Right kidney (tissue), 1 donor: ENCODE measurements around the gene IER3.
"Not testable (repeated sequence)": the region's sequence is repeated elsewhere in the genome, so short reads cannot be mapped to it uniquely, and the experiment has no call there.

ENCODE experiments used
- DNase-seq: peaks from one replicate; pipeline ENCODE4 v3.0.0-alpha.2; 2016

Gene IER3

DNA sequence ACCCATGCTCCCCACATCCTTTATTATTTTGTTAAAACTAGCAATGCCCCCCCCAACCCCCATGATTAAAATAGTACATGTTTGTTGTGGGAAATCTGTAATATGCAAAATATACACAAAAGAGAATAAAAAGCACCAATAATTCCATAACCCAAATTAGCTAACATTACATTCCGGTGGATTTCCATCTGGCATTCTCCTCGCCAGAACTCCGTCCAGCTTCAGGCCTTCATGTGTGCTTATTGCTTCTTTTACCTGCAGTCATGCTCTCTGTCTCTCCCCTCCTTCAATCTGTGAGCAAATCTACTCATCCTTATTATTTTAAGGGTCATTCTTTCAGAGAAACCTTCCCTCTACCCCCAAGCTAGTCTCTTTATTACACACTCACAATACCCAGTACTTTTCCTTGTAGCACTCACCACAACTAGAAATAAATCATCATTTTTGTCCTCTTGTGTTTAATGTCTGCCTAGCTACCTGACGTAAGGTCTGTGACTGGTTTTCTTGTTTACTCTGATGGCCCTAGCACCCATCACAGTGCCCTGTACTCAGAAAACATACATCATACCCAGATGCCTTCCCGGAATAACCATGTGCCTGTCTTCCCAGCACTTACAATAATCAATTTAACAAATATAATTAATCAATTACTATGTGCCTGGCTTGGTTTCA, 25.6 kb upstream of the IER3 start:
- DNase-seq = no peak

DNA sequence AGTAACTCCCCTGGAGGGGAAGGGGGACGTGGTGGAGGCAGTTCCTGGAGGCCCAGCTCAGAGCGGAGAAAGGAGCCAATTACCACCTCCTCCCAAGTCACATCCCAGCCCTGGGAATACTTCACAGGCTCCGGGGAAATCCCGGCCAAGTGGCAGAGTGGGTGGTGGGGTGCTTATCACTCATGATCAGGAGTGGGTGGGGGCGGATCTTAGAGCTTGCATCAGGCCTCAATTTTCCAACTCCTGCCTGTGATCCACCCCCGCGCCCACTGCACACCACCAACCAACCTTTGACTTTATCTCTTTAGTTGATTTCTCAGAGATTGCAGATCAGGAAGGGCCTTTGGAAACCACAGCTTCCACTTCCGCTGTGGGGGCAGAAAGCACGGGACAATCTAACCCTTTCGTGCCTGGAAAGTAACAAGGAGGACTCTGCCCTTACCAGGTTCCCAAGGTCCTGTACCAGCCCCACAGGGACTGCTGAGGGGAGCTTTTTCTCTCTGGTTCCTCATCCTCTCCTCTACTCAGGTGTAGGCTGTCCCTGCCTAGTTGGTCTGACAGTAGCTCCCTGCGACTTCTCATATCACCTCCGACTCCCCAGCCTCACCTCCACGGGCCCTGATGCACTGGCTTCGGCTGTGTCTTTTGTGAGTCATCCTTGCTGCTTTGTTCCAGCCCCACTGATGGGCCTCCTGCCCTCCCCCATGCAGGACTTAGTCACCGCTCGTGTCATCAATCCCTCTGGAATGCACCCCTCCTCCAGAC, 24.9 kb upstream of the IER3 start:
- no peak for DNase-seq

DNA sequence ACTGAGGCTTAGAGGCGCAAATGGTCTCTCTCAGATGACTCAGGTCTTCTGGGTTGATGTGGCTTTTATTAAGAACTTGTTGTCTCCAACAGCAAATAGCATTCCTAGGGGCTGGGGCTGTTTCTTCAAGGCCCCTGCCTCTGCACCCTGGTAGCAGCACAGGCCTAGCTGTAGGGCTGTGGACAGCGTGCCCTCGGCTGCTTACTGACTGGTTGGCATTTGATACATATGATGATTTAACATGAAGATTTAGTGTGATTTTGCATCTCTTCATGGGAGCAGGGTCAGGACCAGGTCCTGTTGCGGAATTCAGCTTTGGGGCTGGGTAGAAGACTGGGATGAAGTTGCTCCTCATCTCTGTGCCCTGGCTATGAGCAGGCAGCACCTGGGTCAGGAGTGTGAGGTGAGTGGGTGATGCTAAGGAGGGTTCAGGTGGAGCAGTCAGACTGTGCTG, 24.3 kb upstream of the IER3 start:
- DNase-seq = no peak

DNA sequence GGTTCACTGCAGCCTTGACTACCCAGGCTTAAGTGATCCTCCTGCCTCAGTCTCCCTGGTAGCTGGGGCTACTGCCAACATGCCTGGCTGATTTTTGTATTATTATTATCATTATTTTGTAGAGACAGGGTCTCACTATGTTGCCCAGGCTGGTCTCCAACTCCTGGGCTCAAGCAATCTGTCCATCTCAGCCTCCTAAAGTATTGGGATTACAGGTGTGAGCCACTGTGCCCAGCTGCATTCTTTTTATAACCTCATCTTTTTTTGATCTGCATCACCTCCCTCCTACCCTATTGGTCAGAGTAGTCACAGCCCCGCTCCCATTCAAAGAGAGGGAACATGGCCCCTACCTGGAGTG, 23.6 kb upstream of the IER3 start:
- DNase-seq = no peak

DNA sequence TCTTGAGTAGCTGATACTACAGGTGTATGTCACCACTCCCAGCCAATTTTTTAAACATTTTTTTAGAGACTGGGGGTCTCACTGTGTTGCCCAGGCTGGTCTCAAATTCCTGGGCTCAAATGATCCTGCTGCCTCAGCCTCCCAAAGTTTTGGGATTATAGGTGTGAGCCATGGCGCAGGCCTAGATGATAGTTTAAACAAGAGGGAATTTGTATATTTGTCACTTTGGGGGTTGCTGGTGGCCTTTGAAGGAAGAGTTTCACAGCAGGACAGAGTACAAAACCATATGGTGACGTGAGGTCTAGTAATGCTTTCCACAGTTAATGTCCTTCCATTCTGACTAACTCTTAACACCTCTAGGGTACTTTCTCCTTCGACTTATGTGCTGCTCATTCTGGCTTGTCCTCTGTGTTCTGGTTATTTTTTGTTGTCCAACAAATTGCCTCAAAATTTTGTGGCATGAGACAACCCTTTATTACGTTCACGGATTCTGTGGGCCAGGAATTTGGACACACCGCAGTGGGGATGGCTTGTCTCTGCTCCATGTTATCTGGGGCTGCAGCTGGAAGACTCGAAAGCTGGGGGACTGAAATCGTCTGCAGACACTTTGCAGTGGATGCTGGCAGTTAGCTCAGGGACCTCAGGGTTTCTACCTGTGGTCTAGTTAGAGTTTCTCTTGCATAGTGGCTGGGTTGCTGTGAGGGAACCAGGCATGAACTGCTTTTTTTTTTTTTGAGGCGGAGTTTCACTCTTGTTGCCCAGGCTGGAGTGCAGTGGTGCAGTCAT, 23.0 kb upstream of the IER3 start:
- DNase-seq = no peak

DNA sequence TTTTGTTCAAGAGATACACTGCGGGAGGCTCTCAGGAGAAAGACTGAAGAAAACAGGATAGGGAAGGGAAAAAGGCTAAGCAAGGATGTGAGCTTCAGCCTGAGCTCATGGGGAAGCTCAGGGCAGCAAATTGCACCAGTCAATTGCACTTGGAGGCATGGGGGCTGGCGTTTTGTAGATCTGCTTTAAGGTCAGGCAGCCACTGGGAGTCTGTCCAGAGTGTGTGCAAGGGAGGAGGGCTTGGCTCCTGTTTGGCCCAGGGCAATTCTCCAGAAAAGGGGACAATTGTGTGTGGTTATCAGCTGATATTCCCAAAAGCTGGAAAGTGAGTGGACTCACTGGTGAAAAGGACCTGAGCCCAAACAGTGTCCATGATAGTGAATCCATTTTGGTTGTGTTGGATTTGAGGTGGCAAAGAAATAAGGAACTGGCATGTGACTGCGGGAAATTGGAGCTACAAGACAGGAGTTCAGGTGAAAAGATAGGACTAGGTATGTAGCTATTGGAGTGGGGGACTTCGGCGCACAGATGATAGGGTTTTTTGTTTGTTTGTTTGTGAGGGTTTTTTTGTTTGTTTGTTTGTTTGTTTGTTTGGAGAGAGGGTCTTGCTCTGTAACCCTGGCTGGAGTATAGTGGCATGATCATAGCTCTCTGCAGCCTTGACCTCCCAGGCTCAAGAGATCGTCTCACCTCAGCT, 22.3 kb upstream of the IER3 start:
- no peak for DNase-seq

DNA sequence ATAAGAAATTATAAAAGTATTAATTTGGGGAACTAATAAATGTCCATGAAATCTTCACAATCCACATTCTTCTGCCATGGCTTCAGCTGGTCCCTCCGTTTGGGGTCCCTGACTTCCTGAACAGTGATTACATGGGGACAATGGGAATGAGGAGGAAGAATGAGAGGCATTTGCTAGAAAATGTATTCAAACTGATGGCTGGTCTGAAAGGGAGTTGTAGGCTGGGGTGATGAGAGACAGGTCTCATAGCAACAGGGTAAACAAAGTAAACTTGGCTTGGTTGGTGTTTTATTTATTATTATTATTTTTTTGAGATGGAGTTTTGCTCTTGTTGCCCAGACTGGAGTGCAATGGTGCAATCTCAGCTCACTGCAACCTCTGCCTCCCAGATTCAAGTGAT, 21.1 kb upstream of the IER3 start:
- not testable (repeated sequence) for DNase-seq

DNA sequence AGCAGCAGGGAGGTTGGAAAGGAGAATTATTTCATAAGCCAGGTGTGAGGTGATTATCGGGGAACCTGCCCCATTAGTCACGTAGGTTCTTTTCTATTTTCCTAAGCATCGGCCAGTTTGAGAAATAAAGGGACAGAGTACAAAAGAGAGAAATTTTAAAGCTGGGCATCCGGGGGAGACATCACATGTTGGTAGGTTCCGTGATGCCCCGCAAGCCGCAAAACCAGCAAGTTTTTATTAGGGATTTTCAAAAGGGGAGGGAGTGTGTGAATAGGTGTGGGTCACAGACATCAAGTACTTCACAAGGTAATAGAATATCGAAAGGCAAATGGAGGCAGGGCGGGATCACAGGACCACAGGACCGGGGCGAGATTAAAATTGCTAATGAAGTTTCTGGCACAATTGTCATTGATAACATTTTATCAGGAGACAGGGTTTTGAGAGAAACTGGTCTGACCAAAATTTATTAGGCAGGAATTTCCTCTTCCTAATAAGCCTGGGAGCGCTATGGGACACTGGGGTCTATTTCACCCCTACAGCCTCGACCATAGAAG, 20.2 kb upstream of the IER3 start:
- not testable (repeated sequence) for DNase-seq

DNA sequence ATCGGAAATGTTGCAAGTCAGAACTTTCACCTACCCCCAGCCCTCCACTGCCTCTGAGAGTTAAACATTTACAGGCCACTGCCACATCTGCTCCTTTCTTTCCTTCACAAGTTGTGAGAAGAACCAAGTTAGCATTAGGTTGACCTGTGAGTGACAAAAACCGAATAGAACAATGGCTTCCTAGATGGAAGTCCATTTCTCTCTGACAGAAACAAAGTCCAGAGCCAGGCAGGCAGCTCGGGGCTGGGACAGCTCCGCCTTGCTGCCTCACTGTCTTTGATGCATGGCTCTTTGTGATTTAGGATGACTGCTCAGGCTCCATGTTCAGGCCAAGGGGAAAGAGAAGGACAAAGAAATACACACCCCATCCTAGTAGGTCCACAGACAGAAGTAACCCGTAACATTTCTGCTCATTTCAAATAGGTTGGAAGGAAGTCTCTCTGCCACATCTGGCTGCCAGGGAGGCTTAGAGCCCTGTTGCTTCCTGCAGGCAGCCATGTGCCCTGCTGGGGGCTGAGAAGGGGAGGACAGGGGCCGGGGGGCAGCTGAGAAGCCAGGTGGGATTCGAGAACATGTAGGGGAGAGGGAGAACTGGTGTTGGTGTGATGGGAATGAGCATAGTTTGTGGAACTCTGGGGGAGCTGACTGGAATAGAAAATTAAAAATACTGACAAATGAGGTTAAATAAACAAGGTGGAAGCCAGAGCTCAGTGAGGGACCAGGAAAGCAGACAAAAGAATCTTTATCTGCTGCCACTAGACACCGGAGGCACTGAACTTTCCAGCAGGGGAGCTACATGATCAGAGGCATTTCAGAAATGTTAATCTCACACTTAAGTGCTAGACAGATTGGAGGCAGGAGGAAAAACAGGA, 19.5 kb upstream of the IER3 start:
- peak; percentile 62 for DNase-seq

DNA sequence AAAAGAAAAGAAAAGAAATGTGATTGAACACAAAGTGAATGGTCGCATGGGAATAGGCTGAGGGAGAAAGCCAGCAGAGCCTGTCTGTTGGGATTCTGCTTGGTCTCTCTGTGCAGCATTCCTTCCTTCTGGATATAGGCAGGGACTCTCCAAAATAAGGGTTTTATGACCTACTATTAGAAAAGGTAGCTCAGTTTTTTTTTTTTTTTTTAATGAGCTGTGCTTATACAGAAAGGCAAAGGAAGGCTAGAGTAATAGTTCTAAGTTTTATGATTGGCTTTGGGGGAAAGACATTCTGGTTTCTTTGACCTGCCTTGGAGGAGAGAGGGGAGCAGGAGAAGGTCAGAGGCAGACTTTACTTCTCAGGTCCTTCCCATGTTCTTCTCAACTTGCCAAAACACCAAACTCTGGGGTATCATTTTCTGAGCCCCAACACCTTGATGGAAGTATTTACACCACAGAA, 18.8 kb upstream of the IER3 start:
- no peak for DNase-seq

DNA sequence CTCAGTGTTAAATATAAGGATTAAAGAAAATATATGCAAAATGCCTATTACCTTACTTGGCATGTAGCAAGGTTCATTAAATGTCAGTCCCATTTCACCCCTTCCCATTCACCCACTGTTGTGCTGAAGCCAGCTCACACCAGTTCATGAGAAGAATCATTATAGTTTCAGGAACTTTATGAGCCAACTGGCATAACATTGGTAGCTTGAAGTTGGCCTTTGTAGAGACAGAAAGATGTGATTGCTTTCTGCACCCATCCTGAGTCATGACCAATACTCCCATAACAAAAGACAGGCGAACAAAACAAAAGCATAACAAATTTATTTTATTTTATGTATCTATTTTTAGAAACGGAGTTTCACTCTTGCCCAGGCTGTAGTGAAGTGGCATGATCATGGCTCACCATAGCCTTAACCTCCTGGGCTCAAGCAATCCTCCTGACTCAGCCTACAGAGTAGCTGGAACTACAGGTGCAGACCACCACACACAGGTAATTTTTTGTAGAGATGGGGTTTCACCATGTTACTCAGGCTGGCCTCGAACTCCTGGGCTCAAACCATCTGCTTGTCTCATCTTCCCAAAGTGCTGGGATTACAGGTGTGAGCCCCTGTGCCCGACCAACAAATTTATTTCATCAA, 17.6 kb upstream of the IER3 start:
- no peak for DNase-seq

DNA sequence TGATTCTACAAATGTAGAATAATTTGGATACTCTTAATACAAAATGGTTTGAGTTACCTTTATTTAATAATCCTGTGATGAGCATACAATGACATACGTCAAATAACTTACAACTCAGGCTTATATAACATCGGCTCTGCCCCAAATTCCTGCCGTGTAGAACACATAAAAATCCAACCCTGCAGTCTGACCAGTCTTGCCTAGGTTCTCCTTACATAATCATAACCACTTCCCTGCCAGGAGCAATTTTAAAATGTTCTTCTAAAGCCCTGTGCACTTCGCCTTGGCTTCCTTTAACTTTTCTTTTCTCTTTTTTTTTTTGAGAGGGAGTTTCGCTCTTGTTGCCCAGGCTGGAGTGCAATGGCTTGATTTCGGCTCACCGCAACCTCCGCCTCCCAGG, 16.2 kb upstream of the IER3 start:
- no peak for DNase-seq

DNA sequence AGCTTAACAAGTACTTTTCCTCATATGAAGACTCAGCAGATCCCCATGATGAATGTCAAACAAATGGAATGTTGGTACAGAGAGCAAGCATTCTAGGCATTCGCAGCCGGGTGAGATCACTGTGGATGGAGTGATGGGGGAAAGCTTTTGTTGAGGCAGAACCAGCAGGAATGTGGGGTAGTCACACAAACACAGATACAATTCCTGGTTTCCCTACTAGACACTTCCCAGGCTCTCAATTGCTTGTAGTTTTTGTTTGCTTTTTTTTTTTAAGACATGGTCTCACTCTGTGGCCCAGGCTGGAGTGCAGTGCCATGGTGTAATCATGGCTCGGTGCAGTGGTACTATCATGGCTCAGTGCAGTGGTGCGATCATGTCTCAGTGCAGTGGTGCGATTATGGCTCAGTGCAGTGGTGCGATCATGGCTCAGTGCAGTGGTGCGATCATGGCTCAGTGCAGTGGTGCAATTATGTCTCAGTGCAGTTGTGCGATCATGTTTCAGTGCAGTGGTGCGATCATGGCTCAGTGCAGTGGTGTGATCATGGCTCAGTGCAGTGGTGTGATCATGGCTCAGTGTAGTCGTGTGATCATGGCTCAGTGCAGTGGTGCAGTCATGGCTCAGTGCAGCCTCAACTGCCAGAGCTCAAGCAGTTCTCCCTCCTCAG, 15.4 kb upstream of the IER3 start:
- DNase-seq = no peak

DNA sequence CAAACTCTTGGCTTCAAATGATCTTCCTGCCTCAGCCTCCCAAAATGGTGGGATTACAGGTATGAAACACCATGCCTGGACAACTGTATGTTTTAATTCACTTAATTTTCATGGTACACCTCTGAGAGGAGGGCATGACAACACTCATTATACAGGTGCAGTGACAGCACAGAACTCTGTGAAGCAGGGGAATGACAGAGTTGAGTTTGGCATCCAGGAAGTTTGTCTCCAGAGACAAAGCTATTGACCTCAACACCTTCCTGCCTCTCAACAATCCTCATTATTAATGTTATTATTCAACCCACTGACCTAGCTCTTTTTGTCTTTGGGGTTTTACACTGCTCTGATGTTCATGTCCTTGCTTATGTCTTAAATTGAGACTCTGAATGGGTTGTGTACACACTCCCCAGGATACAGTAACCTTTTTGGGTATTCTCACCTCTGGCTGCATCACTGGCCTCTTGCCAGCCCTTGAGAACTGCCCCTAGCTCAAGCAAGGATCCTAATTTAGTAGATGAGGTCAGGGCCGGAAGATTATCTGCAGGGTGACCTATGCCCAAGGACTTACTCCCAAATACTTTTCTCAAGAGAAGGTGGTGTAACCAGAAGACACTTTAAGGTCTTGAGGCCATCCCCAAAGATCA, 13.0 kb upstream of the IER3 start:
- no peak for DNase-seq

DNA sequence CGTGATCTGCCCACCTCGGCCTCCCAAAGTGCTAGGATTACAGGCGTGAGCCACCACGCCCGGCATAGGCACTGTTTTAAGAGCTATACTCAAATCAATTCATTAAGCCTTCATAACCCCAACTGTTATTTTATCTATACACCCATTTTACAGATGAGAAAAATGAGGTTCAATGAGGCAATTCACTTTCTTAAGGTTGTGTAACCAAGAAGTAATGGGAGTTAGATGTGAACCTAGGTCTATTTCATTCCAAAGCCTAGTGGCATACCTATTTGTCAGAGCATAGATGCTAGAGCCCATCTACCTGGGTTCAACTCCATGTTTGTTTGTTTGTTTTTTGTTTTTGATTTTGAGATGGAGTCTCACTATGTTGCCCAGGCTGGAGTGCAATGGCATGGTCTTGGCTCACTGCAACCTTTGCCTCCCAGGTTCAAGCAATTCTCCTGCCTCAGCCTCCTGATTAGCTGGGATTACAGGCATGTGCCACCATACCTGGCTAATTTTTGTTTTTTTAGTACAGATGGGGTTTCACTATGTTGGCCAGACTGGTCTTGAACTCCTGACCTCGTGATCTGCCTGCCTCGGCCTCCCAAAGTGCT, 12.2 kb upstream of the IER3 start:
- DNase-seq = not testable (repeated sequence)

DNA sequence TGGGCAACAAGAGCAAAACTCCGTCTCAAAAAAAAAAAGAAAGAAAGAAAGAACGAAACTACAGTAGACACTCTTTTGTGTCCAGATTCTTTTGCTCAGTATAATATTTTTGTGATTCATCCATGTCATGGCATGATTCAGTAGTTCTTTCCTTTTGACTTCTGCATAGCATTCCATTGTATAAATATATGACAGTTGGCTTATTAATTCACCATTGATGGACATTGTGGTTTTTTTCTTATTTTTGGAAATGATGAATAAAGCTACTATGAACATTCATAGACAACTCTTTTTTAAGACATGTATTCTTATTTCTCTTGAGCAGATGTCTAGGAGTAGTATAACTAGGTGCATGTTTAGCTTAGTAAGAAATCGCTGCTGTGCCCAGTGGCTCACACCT, 10.3 kb upstream of the IER3 start:
- no peak for DNase-seq

DNA sequence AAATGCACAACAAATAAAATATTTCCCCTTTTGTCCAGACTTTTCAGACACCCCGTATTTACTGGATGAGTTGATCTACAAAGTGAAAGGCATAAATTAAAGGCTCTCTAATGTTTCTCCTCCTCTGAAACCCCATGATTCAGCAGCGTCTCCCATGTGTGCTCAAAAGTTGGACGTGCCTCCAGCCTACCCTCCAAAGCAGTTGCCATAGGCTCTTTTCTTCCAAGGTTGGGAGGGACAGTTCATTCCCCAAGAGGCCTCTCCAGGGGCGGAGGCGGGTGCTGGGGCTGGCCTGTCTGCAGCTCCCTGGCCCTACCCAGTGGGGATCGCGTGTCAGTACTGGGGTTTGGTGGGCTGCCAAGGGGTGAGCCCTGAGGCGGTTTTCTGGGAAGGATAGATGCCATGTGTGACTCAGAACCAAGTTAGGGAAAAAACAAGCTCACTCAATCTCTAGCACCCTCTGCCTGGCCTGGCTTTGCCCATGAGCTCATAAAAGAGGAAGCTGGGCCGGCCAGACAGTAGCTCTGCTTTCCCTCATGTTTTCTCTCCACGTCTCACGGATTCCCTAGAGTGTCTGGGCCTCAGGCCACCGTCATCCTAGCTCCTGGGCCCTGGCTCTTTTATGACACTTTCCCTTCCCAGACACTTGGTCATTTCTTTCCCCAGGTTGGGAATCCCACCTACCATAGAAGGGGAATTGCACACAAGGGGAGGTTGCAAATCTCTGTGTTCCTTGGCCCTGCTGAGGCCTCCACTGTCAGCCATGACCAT, 8.0 kb upstream of the IER3 start:
- DNase-seq = no peak

DNA sequence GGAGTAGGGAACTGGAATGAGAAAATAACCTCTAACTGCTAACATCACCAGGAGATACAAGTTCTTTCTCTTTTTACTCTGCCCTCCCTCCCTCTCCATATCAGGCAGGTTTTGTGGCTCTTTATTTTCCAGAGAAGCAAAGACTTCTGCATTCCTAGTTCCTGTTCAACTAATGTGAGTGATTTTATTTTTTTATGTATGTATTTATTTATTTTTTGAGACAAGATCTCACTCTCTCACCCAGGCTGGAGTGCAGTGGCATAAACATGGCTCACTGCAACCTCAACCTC, 6.0 kb upstream of the IER3 start:
- no peak for DNase-seq
